Stomach smooth muscle (tissue), 2 donors: ENCODE data around the gene CKAP2L.

Experiments used
- H3K27ac ChIP-seq: one replicate; pipeline ENCODE4 v1.7.0; 2013; ENCODE audit warnings: mild to moderate bottlenecking, low read length, inconsistent platforms
- H3K27me3 ChIP-seq, 2 donors: one replicate each; pipeline ENCODE4 v1.7.0; 2013; ENCODE audit warnings: low read length in 2 of 2; ENCODE audit not compliant: insufficient read depth in 2 of 2, control insufficient read depth in 1 of 2
- H3K36me3 ChIP-seq, 2 donors: one replicate each; pipeline ENCODE4 v1.7.0; 2013; ENCODE audit warnings: low read length in 2 of 2; ENCODE audit not compliant: control insufficient read depth in 2 of 2, insufficient read depth in 2 of 2
- H3K4me1 ChIP-seq: one replicate; pipeline ENCODE4 v1.7.0; 2013; ENCODE audit warnings: low read length; ENCODE audit not compliant: control insufficient read depth, insufficient read depth
- H3K4me3 ChIP-seq, 2 donors: one replicate each; pipeline ENCODE4 v1.7.0; 2013; ENCODE audit warnings: low read length in 2 of 2
- H3K9ac ChIP-seq, 2 donors: one replicate each; pipeline ENCODE4 v1.7.0; 2013; ENCODE audit warnings: low read length in 2 of 2, mild to moderate bottlenecking in 1 of 2
- H3K9me3 ChIP-seq, 2 donors: one replicate each; pipeline ENCODE4 v1.7.0; 2013; ENCODE audit warnings: low read length in 2 of 2; ENCODE audit not compliant: control insufficient read depth in 2 of 2
- donor health status: healthy.
- donor health status: Pancreatic carcinoma.

Gene CKAP2L

GRCh38 chr2:112791019-112791418 lies 26.6 kb upstream of the CKAP2L start:
- Histone ChIP-seq H3K9me3 (no peaks in the 10 kb centered on the region), H3K9ac (no peak overlapping the region), H3K4me3 (no peak overlapping the region), H3K36me3 (no peaks in the 10 kb centered on the region), H3K27ac (no peak overlapping the region), H3K27me3 (no peaks in the 10 kb centered on the region), H3K4me1 (no peaks in the 10 kb centered on the region)

DNA sequence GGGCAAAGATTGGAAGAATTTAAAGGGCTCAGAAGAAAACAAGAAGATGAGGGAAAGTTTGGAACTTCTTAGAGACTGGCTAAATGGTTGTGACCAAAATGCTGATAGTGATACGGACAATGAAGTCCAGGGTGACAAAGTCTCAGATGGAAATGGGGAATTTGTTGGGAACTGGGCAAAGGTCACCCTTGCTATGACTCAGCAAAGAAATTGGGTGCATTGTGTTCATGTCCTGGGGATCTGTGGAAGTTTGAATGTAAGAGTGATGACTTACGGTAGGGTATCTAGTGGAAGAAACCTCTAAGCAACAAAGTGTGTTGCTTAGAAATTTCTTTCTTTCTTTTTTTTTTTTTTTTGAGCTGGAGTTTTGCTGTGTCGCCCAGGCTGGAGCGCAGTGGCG lies 25.9 kb upstream of the CKAP2L start:
- Histone ChIP-seq H3K27me3 (no peaks in the 10 kb centered on the region), H3K9me3 (no peaks in the 10 kb centered on the region), H3K36me3 (no peaks in the 10 kb centered on the region), H3K4me3 (no peak overlapping the region), H3K9ac (no peak overlapping the region), H3K27ac (no peak overlapping the region), H3K4me1 (no peaks in the 10 kb centered on the region)

- Histone ChIP-seq H3K27me3 (no peaks in the 10 kb centered on the region), H3K36me3 (no peaks in the 10 kb centered on the region), H3K27ac (no peak overlapping the region), H3K4me1 (no peaks in the 10 kb centered on the region), H3K9me3 (no peaks in the 10 kb centered on the region), H3K9ac (no peak overlapping the region), H3K4me3 (no peak overlapping the region)
These were observed 24.8 kb upstream of the CKAP2L start for GRCh38 chr2:112789186-112789585.

DNA sequence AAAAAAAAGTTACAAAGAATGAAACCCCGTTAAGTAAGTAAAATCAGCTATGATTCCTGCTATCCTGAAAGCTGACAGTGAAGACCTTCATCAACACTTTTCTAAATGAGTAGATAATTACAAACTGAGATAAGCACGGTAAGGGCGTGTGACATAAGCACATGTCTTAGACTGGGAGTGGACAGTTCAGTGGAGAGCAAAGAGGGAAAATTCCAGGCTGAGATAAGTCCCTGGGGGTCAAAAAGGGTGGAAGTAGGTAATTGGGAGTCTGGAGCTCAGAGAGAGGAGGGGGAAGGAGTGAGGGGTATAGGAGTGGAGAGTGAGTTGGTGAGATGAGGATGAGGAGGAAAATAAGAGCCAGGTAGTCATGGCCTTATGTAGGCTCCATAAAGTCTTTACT lies 24.2 kb upstream of the CKAP2L start:
- H3K27me3 ChIP-seq = no peaks in the 10 kb centered on the region
- no peaks in the 10 kb centered on the region for H3K36me3 ChIP-seq
- no peaks in the 10 kb centered on the region for H3K9me3 ChIP-seq
- no peak overlapping the region for H3K4me3 ChIP-seq
- H3K4me1 ChIP-seq = no peaks in the 10 kb centered on the region
- H3K9ac ChIP-seq = no peak overlapping the region
- H3K27ac ChIP-seq = no peak overlapping the region

- H3K27me3 ChIP-seq = no peaks in the 10 kb centered on the region
- H3K27ac ChIP-seq = no peak overlapping the region
These were observed 23.5 kb upstream of the CKAP2L start for GRCh38 chr2:112787729-112788393.

DNA sequence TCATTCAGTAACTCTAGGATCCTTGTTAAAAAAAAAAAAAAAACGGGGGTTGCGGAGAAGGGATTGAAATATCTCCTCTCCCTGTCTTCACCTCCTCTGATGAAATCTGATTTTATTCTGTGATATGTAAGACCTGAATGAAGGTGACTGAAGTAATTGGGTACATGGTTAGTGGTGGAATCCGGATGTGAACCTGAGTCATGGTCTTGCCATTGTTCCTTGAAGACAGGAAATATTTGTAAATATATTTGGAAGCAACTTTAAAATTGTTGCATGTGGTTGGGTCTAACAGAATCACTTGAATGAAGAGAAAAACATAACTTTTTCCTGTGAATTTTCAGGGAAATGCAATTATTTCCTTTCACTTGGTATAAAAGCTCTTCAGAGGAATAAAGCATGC lies 22.9 kb upstream of the CKAP2L start:
- no peaks in the 10 kb centered on the region for H3K27me3 ChIP-seq
- H3K4me3 ChIP-seq = no peak overlapping the region
- no peaks in the 10 kb centered on the region for H3K4me1 ChIP-seq
- no peaks in the 10 kb centered on the region for H3K36me3 ChIP-seq
- no peak overlapping the region for H3K9ac ChIP-seq
- H3K9me3 ChIP-seq = no peaks in the 10 kb centered on the region
- no peak overlapping the region for H3K27ac ChIP-seq

More at GRCh38 chr2:112787729-112788393, 23.5 kb upstream of the CKAP2L start:
- H3K9me3 ChIP-seq = no peaks in the 10 kb centered on the region
- H3K4me3 ChIP-seq = no peak overlapping the region
- H3K9ac ChIP-seq = no peak overlapping the region
- no peaks in the 10 kb centered on the region for H3K36me3 ChIP-seq
- no peaks in the 10 kb centered on the region for H3K4me1 ChIP-seq

- Histone ChIP-seq H3K27ac (no peak within 1 kb of the TSS), H3K4me3 (no peak within 1 kb of the TSS), H3K9me3 (no peaks in the 10 kb centered on the region), H3K27me3 (no peaks in the 10 kb centered on the region), H3K4me1 (no peaks in the 10 kb centered on the region), H3K36me3 (no peaks in the 10 kb centered on the region), H3K9ac (no peak within 1 kb of the TSS)
These were observed 20.1 kb upstream of the CKAP2L start, which contains the start of gene IL1A for GRCh38 chr2:112784199-112785189. TSS of gene IL1A (minus strand) at chr2:112784493. CDS start at chr2:112783770, 723 bp downstream.

GRCh38 chr2:112783187-112783714 lies 18.8 kb upstream of the CKAP2L start:
- H3K27ac ChIP-seq = no peak overlapping the region
- H3K9me3 ChIP-seq = no peaks in the 10 kb centered on the region
- no peaks in the 10 kb centered on the region for H3K27me3 ChIP-seq
- H3K4me3 ChIP-seq = no peak overlapping the region
- H3K36me3 ChIP-seq = no peaks in the 10 kb centered on the region
- no peak overlapping the region for H3K9ac ChIP-seq
- H3K4me1 ChIP-seq = no peaks in the 10 kb centered on the region

DNA sequence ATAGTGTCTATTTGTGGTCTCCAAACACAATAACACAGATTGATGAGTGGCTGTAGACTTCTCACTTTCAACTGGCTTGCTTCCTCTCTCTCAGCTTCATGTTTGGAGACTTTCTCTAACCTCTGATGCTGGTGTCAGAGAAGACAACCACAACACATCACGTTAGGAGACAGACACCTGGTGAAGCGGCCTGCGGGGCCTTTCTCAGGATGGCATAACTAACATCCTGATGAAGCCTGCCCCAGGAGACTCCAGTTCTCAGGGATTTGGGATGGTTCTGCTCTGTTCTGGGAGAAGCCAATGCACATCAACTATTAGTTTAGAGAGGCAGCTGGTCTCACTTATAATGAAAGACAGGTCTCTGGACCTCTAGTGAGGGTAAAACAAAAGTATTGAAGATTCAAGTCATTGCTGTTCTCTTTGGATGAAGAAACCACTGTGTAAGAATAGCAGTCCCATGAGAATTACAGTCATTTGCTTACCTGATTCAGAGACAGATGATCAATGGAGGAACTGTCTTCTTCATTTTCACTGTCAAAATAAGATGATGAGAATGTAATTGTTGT lies 17.9 kb upstream of the CKAP2L start:
- Histone ChIP-seq H3K27ac (no peak overlapping the region), H3K27me3 (no peaks in the 10 kb centered on the region), H3K9ac (no peak overlapping the region), H3K9me3 (no peaks in the 10 kb centered on the region), H3K4me3 (no peak overlapping the region), H3K36me3 (no peaks in the 10 kb centered on the region), H3K4me1 (no peaks in the 10 kb centered on the region)

DNA sequence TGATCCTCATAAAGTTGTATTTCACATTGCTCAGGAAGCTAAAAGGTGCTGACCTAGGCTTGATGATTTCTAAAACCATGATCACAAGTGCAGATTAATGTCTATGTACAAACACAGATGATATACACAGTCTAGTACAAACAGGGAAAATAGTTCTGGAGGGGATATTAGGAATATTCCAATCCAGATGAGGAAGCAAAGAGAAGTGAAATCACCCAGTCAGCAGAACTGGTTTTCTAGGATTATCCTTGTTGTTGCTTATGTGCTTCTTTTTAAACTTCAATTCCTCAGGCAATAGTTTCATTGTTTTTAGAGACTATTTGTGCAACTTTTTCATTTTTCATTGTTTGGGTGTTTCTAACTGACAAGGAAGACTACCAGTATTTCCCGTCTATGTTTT lies 15.2 kb upstream of the CKAP2L start:
- Histone ChIP-seq H3K9ac (no peak overlapping the region), H3K27me3 (no peaks in the 10 kb centered on the region), H3K36me3 (no peaks in the 10 kb centered on the region), H3K4me1 (no peaks in the 10 kb centered on the region), H3K4me3 (no peak overlapping the region), H3K27ac (no peak overlapping the region), H3K9me3 (no peaks in the 10 kb centered on the region)
